ENCODE results near the gene ANXA10. TPM values are rescaled to one million over a fixed set of nuclear protein-coding genes. Genes with fewer than 3 reads are reported as not detected.

The ANXA10 gene
- total RNA-seq, 1 donor from 2014 or later = not detected

DNA sequence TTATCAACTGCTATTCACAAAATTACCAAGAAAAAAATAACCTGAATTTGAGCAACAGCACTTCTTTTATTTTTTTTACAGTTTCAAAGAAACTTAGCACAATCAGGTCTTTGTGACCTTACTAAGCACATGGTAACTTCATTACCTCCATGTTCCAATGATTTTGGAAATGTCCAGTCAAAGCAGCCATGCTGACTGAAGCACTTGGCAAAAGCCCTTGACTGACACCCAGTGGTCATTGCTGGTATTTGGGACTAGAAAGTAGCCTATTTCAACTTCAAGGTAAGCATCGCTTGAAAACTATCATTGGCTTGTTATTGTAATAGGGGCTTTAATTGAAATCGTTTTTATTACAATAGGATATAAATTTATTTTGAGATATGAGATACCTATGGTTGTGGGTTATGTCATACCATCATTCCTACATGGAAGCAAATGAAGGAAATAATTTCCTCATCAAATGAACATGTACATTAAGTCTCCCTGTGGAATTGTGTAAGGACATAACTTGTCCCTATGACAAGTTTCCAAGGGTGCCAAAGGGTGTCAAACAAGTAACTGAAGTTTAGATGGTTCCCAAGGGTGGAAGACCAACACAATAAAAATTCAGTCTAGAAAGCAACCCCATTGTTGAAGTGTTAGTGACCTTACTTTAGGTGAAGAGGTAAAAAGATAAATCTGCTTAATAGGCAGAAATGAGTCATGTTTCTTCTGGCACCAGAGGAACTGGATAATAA, 15.2 kb upstream of the ANXA10 start:
- Mint-ChIP-seq H3K27ac (no peak overlapping the region), H3K4me3 (ENCODE audit: low read depth) (no peak overlapping the region)

DNA sequence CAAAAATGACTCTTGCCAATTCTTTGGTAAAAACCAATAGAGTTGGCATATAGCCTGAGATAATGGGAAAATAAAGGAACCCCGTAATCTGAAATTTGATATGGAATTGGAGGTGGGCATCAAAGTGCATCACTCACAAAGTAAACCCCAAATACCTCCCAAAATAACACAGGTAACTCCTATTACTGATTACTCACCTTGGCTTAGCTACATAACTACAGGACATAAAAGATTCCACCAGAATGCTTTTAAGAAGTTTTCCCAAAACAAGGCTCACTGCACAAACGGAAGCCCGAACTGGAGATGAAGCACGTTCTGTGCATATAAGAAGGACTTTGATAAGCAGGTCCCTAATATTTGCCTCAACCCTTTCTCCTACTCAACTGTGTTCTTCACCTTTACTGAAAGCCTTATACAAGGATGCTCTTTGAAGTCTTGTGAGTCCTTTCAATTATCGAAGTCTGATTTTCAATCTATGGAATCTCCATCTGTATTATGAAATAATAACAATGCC, 14.6 kb upstream of the ANXA10 start:
- no peaks in the 10 kb centered on the region for H3K4me1 Mint-ChIP-seq (ENCODE audit: low read depth)
- TF ChIP-seq, protein P1, sequence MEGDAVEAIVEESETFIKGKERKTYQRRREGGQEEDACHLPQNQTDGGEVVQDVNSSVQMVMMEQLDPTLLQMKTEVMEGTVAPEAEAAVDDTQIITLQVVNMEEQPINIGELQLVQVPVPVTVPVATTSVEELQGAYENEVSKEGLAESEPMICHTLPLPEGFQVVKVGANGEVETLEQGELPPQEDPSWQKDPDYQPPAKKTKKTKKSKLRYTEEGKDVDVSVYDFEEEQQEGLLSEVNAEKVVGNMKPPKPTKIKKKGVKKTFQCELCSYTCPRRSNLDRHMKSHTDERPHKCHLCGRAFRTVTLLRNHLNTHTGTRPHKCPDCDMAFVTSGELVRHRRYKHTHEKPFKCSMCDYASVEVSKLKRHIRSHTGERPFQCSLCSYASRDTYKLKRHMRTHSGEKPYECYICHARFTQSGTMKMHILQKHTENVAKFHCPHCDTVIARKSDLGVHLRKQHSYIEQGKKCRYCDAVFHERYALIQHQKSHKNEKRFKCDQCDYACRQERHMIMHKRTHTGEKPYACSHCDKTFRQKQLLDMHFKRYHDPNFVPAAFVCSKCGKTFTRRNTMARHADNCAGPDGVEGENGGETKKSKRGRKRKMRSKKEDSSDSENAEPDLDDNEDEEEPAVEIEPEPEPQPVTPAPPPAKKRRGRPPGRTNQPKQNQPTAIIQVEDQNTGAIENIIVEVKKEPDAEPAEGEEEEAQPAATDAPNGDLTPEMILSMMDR (IDR thresholded peaks at IDR 0.05; ENCODE audit: unreplicated experiment) = no peak
- no peak overlapping the region for H3K27ac Mint-ChIP-seq
- no peak overlapping the region for H3K4me3 Mint-ChIP-seq (ENCODE audit: low read depth)
- H3K27me3 Mint-ChIP-seq = peaks cover 3% of the 10 kb centered on the region
- H3K36me3 Mint-ChIP-seq (ENCODE audit: insufficient read depth) = no peaks in the 10 kb centered on the region
- no peak for DNase-seq (ENCODE audit: low spot score, unreplicated experiment)
- no peaks in the 10 kb centered on the region for H3K9me3 Mint-ChIP-seq (ENCODE audit: low read depth)

More for the DNA sequence above, 15.2 kb upstream of the ANXA10 start:
- Mint-ChIP-seq H3K36me3 (ENCODE audit: insufficient read depth) (no peaks in the 10 kb centered on the region), H3K9me3 (ENCODE audit: low read depth) (no peaks in the 10 kb centered on the region), H3K27me3 (peaks cover 3% of the 10 kb centered on the region), H3K4me1 (ENCODE audit: low read depth) (no peaks in the 10 kb centered on the region)
- TF ChIP-seq, protein P1 (IDR thresholded peaks at IDR 0.05; ENCODE audit: unreplicated experiment) = peak; percentile 95
- DNase-seq (ENCODE audit: low spot score, unreplicated experiment) = peak; percentile 63

DNA sequence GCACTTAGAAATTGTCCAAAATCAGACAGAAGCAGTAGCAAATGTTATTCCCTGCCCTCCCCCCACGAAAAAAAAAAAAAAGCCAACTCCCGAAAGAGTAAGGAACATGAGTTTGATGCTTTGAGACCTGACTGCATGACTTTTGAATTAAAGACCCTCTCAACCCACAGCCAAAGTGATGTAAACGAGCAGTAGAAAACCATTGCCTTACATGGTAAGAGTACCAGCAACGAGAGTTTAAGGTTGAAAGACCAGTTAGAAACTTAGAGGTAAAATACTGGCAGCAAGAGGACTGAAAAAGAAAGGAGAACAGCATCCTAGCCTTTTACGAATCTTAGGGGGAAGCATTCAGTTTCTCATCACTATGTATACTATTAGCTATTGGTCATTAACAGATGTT, 10.0 kb upstream of the ANXA10 start:
- no peaks in the 10 kb centered on the region for H3K4me1 Mint-ChIP-seq (ENCODE audit: low read depth)

DNA sequence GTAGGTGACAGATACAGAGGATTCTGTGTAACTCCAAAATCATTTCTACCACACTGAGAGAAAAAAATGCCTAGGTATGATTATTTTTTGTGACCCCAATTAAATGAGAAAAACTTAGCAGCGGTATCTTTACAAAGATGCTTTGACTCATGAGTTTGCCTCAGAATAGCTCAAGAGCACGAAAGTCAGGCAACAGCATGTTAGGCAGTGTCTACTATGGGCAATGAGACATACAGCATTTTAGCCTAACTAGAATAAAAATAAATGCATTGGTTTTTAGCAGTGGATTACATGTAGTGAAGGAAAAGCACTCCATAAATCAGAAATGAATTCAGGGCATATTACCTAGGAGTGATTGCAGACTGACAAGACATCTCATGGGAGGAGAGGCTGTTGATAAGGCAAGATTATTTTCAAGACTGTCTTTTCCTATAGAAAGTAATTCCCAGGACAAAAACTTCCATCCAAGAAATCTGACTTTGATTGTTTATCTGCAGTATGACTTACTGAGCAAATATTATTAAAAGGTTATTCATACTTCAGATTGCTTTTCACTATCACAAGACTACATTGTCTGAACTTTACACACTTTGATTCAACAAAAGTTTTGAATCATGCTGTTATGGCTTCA, 3.6 kb downstream of the ANXA10 start:
- TF ChIP-seq, protein P1 (IDR thresholded peaks at IDR 0.05; ENCODE audit: unreplicated experiment) = no peak
- Mint-ChIP-seq H3K36me3 (ENCODE audit: insufficient read depth) (no peaks in the 10 kb centered on the region), H3K4me1 (ENCODE audit: low read depth) (peaks cover 5% of the 10 kb centered on the region), H3K9me3 (ENCODE audit: low read depth) (no peaks in the 10 kb centered on the region), H3K27ac (no peak overlapping the region), H3K27me3 (no peaks in the 10 kb centered on the region), H3K4me3 (ENCODE audit: low read depth) (no peak overlapping the region)
- DNase-seq (ENCODE audit: low spot score, unreplicated experiment) = no peak

More for the DNA sequence above, 10.0 kb upstream of the ANXA10 start:
- peaks cover 3% of the 10 kb centered on the region for H3K27me3 Mint-ChIP-seq
- TF ChIP-seq, protein P1 (IDR thresholded peaks at IDR 0.05; ENCODE audit: unreplicated experiment) = no peak
- DNase-seq (ENCODE audit: low spot score, unreplicated experiment) = no peak
- H3K36me3 Mint-ChIP-seq (ENCODE audit: insufficient read depth) = no peaks in the 10 kb centered on the region
- no peak overlapping the region for H3K27ac Mint-ChIP-seq
- H3K9me3 Mint-ChIP-seq (ENCODE audit: low read depth) = peaks cover 6% of the 10 kb centered on the region
- no peak overlapping the region for H3K4me3 Mint-ChIP-seq (ENCODE audit: low read depth)

DNA sequence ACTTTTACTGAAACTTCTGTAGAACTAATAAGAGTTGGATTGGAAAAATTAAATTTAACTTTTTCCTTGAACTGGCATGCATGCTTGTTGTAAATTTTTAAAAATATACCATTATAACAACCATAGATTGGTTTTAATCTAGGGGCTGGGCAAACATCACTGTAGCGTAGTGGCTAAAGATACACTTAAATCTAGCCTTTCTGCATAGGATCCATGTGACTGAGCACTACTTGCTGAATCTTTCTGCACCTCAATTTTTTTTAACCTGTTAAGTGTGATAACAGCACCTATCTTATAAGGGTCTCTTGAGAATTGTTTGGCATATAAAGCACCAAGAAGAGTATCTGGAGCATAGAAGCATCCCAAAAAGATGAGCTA, 4.1 kb downstream of the ANXA10 start:
- TF ChIP-seq, protein P1 (IDR thresholded peaks at IDR 0.05; ENCODE audit: unreplicated experiment) = no peak
- H3K36me3 Mint-ChIP-seq (ENCODE audit: insufficient read depth) = no peaks in the 10 kb centered on the region
- no peak overlapping the region for H3K4me3 Mint-ChIP-seq (ENCODE audit: low read depth)
- H3K27ac Mint-ChIP-seq = no peak overlapping the region
- DNase-seq (ENCODE audit: low spot score, unreplicated experiment) = no peak
- H3K4me1 Mint-ChIP-seq (ENCODE audit: low read depth) = peaks cover 5% of the 10 kb centered on the region
- H3K9me3 Mint-ChIP-seq (ENCODE audit: low read depth) = no peaks in the 10 kb centered on the region
- H3K27me3 Mint-ChIP-seq = no peaks in the 10 kb centered on the region
